NB4 (cell line): ENCODE data around the gene BORCS6.

ENCODE experiments used
- DNase-seq: peaks from one replicate; pipeline ENCODE4 v3.0.0; 2010; ENCODE audit warnings: low read depth
- H3K4me3 ChIP-seq: one replicate; pipeline ENCODE4 v1.5.1; 2011; ENCODE audit warnings: mild to moderate bottlenecking, low read depth, low read length, moderate library complexity
- CTCF ChIP-seq: IDR thresholded peaks from one replicate; pipeline ENCODE4 v1.5.1; 2012; ENCODE audit warnings: low read depth, low read length
- MAX ChIP-seq: IDR thresholded peaks from 2 replicates; pipeline ENCODE4 v1.6.1; 2011; ENCODE audit warnings: low read depth, low read length
- MYC ChIP-seq: IDR thresholded peaks from 2 replicates; pipeline ENCODE4 v1.6.1; 2011; ENCODE audit warnings: low read depth, low read length
- POLR2A ChIP-seq: IDR thresholded peaks from 2 replicates; pipeline ENCODE4 v1.6.1; 2011; ENCODE audit warnings: mild to moderate bottlenecking; ENCODE audit not compliant: insufficient read length; ENCODE audit errors: extremely low read depth

The BORCS6 gene

GRCh38 chr17:8159032-8159400 is 31.0 kb downstream of the BORCS6 start:
- TF ChIP-seq CTCF: no peak
- TF ChIP-seq MYC: no peak
- TF ChIP-seq POLR2A: no peak
- no peak overlapping the region for H3K4me3 ChIP-seq
- DNase-seq: no peak

- DNase-seq: peak; percentile 83
Observed at GRCh38 chr17:8158267-8159031, 31.5 kb downstream of the BORCS6 start.

GRCh38 chr17:8156246-8156992 is 33.6 kb downstream of the BORCS6 start:
- peak; percentile 99 for DNase-seq
- TF ChIP-seq CTCF: no peak
- TF ChIP-seq MYC: peak; percentile 76
- peak; percentile 95 for TF ChIP-seq MAX
- TF ChIP-seq POLR2A: peak; percentile 46
- peak overlapping the region; percentile 59 for H3K4me3 ChIP-seq

More at GRCh38 chr17:8158267-8159031, 31.5 kb downstream of the BORCS6 start:
- no peak for TF ChIP-seq POLR2A
- TF ChIP-seq CTCF: peak; percentile 63
- TF ChIP-seq MAX: peak; percentile 20; the same call in 1 of the 2 replicates
- no peak overlapping the region for H3K4me3 ChIP-seq

GRCh38 chr17:8155996-8156245 is 34.1 kb downstream of the BORCS6 start:
- DNase-seq: no peak
- TF ChIP-seq POLR2A: no peak
- no peak for TF ChIP-seq MAX
- no peak for TF ChIP-seq MYC
- no peak for TF ChIP-seq CTCF
- H3K4me3 ChIP-seq: peak overlapping the region; percentile 59

GRCh38 chr17:8155231-8155995 is 34.6 kb downstream of the BORCS6 start:
- no peak for DNase-seq
- TF ChIP-seq POLR2A: no peak
- no peak for TF ChIP-seq MAX
- no peak for TF ChIP-seq CTCF
- no peak for TF ChIP-seq MYC

More at GRCh38 chr17:8155231-8155995, 34.6 kb downstream of the BORCS6 start:
- H3K4me3 ChIP-seq: peak overlapping the region; percentile 59
